ENCODE results near the gene DHX35.

- TF ChIP-seq CTCF (conservative IDR thresholded peaks at IDR 0.05 in 1 of 2, IDR thresholded peaks at IDR 0.05 in 1 of 2; ENCODE audit: extremely low read depth in 1 of 2, insufficient read depth in 1 of 2, low read depth in 1 of 2, low read length in 2 of 2) = no peak
- no peak for TF ChIP-seq EZH2 (IDR thresholded peaks at IDR 0.05; ENCODE audit: borderline replicate concordance, low read length)
These were observed 70.9 kb downstream of the DHX35 start for GRCh38 chr20:39032997-39033396.
